ENCODE results near the gene GCK.
"Not testable (repeated sequence)": the region's sequence is repeated elsewhere in the genome, so short reads cannot be mapped to it uniquely, and the experiment has no call there.

Gene GCK

DNA sequence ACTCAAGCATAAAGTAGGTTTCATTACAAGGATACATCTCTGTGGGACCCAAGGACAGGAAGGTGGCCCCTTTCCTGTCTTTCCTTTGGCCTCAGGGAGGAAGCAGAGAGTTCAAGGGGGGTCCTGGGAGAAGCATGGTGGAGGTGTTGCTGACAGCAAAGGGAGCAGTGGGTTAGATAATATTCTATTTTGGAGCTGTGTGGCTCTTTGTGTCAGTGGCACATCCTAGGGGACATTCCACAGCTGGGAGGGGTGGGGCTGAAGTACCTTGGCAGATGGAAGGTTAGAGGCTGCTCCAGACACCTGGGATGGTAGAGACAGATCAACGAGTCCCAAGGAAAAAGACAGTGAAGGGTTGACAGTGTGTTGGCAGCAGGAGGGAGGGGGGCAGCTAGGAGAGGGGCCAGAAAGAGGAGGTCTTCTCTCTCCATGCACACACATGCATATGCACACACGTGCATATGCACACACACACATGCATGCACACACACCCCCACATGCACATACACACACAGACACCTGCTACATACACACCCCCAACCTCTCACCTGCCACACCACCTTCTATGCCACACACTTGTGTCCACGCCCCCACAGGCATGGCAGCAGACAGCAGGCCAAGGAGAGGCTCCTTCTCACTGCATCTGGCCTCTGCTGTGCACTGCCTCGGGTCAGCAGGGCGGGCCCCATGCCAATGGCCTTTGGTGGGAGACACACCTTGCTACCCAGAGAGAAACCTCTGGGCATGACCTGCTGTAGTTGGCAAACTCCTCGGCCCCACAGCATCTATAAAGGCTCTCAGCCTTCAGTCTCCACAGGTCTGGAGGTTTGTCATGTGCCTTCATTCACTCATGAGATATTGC is 60.3 kb downstream of the GCK start:
- in situ Hi-C loops (cut with HindIII; ENCODE audit: low sequenced_read_pairs): no loop called here
- TF ChIP-seq, protein P1, sequence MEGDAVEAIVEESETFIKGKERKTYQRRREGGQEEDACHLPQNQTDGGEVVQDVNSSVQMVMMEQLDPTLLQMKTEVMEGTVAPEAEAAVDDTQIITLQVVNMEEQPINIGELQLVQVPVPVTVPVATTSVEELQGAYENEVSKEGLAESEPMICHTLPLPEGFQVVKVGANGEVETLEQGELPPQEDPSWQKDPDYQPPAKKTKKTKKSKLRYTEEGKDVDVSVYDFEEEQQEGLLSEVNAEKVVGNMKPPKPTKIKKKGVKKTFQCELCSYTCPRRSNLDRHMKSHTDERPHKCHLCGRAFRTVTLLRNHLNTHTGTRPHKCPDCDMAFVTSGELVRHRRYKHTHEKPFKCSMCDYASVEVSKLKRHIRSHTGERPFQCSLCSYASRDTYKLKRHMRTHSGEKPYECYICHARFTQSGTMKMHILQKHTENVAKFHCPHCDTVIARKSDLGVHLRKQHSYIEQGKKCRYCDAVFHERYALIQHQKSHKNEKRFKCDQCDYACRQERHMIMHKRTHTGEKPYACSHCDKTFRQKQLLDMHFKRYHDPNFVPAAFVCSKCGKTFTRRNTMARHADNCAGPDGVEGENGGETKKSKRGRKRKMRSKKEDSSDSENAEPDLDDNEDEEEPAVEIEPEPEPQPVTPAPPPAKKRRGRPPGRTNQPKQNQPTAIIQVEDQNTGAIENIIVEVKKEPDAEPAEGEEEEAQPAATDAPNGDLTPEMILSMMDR (IDR thresholded peaks at IDR 0.05; ENCODE audit: low read depth, low read length): no peak
- DNase-seq (ENCODE audit: low read depth, low spot score): no peak
- no peak overlapping the region for H3K4me3 ChIP-seq (ENCODE audit: low read depth, low read length)

- no peak overlapping the region for H3K4me3 ChIP-seq (ENCODE audit: low read depth, low read length)
- no peak for DNase-seq (ENCODE audit: low read depth, low spot score)
- in situ Hi-C loops (cut with HindIII; ENCODE audit: low sequenced_read_pairs): no loop called here
- TF ChIP-seq, protein P1 (IDR thresholded peaks at IDR 0.05; ENCODE audit: low read depth, low read length): no peak
Observed at GRCh38 chr7:44127161-44127560, 62.1 kb downstream of the GCK start.

DNA sequence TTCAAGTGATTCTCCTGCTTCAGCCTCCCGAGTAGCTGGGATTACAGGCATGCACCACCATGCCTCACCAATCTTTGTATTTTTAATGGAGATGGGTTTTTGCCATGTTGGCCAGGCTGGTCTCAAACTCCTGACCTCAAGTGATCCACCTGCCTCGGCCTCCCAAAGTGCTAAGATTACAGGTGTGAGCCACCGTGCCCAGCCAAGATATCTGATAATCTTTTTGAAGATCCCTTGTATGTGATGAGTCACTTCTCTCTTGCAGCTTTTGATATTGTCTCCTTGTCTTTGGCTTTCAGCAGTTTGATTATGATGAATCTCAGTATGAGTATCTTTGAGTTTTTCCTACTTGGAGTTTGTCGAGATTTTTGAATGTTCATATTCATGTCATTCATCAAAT is 62.7 kb downstream of the GCK start:
- in situ Hi-C loops (cut with HindIII; ENCODE audit: low sequenced_read_pairs); DNase-seq (ENCODE audit: low read depth, low spot score); H3K4me3 ChIP-seq (ENCODE audit: low read depth, low read length): not testable (repeated sequence)

GRCh38 chr7:44124822-44125202 is 64.4 kb downstream of the GCK start:
- no peak for DNase-seq (ENCODE audit: low read depth, low spot score)
- no peak overlapping the region for H3K4me3 ChIP-seq (ENCODE audit: low read depth, low read length)
- TF ChIP-seq, protein P1 (IDR thresholded peaks at IDR 0.05; ENCODE audit: low read depth, low read length): no peak
- in situ Hi-C loops (cut with HindIII; ENCODE audit: low sequenced_read_pairs): no loop called here

- TF ChIP-seq, protein P1 (IDR thresholded peaks at IDR 0.05; ENCODE audit: low read depth, low read length): no peak
- DNase-seq (ENCODE audit: low read depth, low spot score): peak; percentile 97
- in situ Hi-C loops (cut with HindIII; ENCODE audit: low sequenced_read_pairs): no loop called here
- H3K4me3 ChIP-seq (ENCODE audit: low read depth, low read length): peak within 1 kb of the TSS; percentile 65
Observed at GRCh38 chr7:44123190-44124003, 65.8 kb downstream of the GCK start, which contains the start of gene POLD2. POLD2 (minus strand) TSS chr7:44123548; CDS start chr7:44122053, 1,495 bp downstream.

GRCh38 chr7:44122529-44122928 is 66.7 kb downstream of the GCK start:
- TF ChIP-seq, protein P1 (IDR thresholded peaks at IDR 0.05; ENCODE audit: low read depth, low read length): no peak
- peak overlapping the region; percentile 58 for H3K4me3 ChIP-seq (ENCODE audit: low read depth, low read length)
- no peak for DNase-seq (ENCODE audit: low read depth, low spot score)
- in situ Hi-C loops (cut with HindIII; ENCODE audit: low sequenced_read_pairs): no loop called here
